ENCODE data around the gene CMIP.

Gene CMIP

DNA sequence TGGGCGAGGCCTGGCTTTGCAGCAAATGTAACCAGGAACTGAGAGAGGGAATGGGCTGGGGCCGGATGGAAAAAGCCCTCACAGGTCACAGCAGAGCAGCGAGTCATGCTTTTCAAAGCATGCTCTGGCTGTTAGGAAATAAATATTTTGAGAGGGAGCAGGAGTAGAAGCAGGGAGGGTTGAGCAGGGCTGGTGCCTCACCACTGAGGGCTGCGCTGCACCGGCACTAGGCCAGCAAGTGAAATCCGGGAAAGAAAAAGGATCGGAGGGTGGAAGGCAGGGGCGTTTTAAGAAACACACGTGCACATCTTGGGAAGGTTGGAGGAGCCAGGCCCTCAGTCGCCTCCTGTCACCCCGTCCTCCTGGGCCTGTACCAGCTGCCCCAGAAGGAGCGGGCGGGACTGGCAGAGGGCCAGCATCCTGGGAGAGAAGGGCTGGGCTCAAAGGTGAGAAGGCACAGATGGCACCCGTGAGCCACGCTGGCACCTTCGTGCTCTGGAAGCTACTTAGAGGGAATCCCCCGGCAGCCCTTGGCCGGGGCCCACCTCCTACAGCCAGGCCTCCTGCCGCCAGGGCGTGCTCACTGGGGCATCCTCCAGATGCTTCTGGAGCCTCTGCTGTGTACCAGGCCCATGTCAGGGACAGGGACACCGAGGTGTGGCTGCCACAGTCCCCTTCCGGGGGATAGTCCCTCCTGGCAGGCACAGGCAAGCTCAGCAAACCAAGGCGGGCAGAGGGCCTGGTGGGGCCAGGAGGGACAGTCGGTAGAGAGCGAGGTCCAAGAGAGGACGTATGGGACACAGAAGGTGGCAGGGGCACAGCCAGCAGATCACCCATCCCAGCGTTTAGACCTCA, 263.0 kb downstream of the CMIP start:
- peaks cover 0 to 18% (median 7%) of the 10 kb centered on the region in 4 experiments for H3K4me1 ChIP-seq (ENCODE audit: control extremely low read depth in 1 of 4, control insufficient read depth in 4 of 4, insufficient read depth in 4 of 4, low read length in 3 of 4)
- no peaks in the 10 kb centered on the region for H3K9me3 ChIP-seq (ENCODE audit: control extremely low read depth in 1 of 5, control insufficient read depth in 4 of 5, insufficient read depth in 2 of 5, low read depth in 1 of 5, low read length in 4 of 5)
- 99% methylated on average over 23 of the region's 27 CpGs for WGBS (ENCODE audit: insufficient coverage)
- H3K27ac ChIP-seq (ENCODE audit: insufficient read depth in 1 of 2, low read depth in 1 of 2, low read length in 2 of 2, poor library complexity in 1 of 2, severe bottlenecking in 2 of 2): peak overlapping the region in 1 of 2 experiments; percentile 14
- no peak overlapping the region for H3K4me3 ChIP-seq (ENCODE audit: control insufficient read depth in 1 of 7, extremely low read depth in 1 of 7, insufficient read depth in 4 of 7, low read depth in 2 of 7, low read length in 6 of 7)
- POLR2A ChIA-PET: no interaction called here
- no peak for DNase-seq
- H3K27me3 ChIP-seq (replicated peaks in 2 of 5; ENCODE audit: control insufficient read depth in 4 of 5, insufficient read depth in 5 of 5, low read length in 4 of 5): no peaks in the 10 kb centered on the region
- CTCF ChIA-PET: interaction anchor here (2.2 to 3.6 kb wide), 2 partner anchors 10 to 11 kb away, joined by 9 to 12 read pairs; no protein-coding TSS in a partner anchor
- peaks cover 20 to 65% (median 36%) of the 10 kb centered on the region in 4 experiments for H3K36me3 ChIP-seq (ENCODE audit: control insufficient read depth in 4 of 4, insufficient read depth in 4 of 4, low read length in 3 of 4)

DNA sequence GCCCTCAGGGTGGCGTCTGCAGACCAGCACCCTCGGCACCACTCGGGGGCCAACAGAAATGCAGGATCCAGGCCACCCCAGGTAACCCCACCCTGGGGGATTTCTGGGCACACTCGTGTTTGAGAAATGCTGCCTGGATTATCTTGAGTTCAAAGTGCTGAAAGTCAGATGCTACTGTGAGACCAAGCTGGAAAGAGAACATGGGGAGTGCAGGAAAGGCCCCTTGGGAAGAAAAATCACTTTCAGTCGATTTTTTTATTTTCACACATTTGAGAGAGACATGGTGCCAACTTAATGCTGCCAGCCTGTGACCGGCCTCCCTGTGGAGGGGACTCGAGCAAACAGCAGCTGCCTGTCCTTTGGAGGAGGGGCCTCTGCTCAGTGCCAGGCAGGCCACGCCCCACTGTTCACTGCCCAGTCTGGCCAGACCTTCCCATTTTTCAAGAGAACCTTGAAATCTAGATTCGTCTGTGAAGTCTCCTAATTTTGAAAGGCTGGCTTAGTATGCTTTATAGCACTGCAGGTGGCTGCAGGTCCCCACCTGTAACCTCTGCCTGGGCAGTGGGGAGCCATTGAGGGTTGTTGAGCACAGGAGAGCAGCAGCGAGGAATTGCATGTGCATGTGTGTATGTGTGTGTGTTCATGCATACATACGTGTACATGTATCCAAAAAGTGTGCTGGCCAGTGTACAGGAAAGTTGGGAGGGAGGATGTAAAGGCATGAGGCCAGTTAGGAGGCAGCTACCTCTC, 263.8 kb downstream of the CMIP start:
- Histone ChIP-seq H3K27ac (ENCODE audit: insufficient read depth in 1 of 2, low read depth in 1 of 2, low read length in 2 of 2, poor library complexity in 1 of 2, severe bottlenecking in 2 of 2) (peak overlapping the region in 1 of 2 experiments; percentile 14), H3K4me3 (ENCODE audit: control insufficient read depth in 1 of 7, extremely low read depth in 1 of 7, insufficient read depth in 4 of 7, low read depth in 2 of 7, low read length in 6 of 7) (no peak overlapping the region), H3K4me1 (ENCODE audit: control extremely low read depth in 1 of 4, control insufficient read depth in 4 of 4, insufficient read depth in 4 of 4, low read length in 3 of 4) (peaks cover 0 to 18% (median 7%) of the 10 kb centered on the region in 4 experiments), H3K36me3 (ENCODE audit: control insufficient read depth in 4 of 4, insufficient read depth in 4 of 4, low read length in 3 of 4) (peaks cover 19 to 57% (median 34%) of the 10 kb centered on the region in 4 experiments), H3K9me3 (ENCODE audit: control extremely low read depth in 1 of 5, control insufficient read depth in 4 of 5, insufficient read depth in 2 of 5, low read depth in 1 of 5, low read length in 4 of 5) (no peaks in the 10 kb centered on the region), H3K27me3 (replicated peaks in 2 of 5; ENCODE audit: control insufficient read depth in 4 of 5, insufficient read depth in 5 of 5, low read length in 4 of 5) (no peaks in the 10 kb centered on the region)
- ChIA-PET CTCF (interaction anchor here (0.7 to 3.6 kb wide), 2 partner anchors 11 to 86 kb away, joined by 3 to 12 read pairs; no protein-coding TSS in a partner anchor), POLR2A (no interaction called here)
- DNase-seq: no peak
- WGBS (ENCODE audit: insufficient coverage): 90% methylated on average over 11 of the region's 11 CpGs

DNA sequence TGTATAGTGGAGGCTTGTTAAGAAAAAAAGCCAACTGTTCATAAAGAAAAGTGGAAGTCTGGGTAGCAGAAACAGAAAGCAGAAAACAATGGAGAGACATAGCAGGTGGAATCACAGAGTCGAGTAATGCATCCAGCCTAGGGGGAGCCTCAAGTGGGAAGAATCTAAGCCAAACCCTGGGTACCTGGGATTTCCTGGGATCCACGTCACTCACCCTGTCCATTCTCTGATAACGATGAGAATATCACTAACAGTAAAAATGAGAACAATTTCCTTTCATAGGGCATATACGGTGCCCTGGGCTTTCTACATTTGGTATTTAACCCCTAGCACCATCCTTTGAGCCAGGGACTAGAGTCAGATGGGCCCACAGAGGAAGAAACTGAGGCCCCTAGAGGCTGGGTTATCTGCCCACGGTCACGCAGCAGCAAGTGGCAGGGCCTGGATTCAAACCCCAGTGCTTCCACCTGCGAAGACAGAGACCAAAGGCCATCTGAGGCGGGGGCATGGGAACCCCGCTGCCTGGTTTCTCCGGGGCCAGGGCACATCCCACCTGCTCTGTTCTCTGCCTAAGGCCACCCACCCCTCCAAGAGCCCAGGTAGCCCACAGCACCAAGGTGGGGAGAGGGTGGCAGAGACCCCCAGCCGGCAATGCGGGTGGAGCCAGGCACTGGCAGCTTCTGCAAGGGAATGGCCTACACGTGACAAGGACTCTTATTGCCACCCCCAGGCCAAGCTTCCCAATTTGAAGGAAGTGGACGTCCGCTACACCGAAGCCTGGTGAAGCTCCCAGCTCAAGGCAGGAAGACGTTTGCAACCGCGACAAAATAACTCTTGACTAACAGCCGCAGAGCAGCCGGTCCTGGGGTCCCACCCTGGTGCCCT, 264.6 kb downstream of the CMIP start:
- Histone ChIP-seq H3K4me3 (ENCODE audit: control insufficient read depth in 1 of 7, extremely low read depth in 1 of 7, insufficient read depth in 4 of 7, low read depth in 2 of 7, low read length in 6 of 7) (no peak overlapping the region), H3K9me3 (ENCODE audit: control extremely low read depth in 1 of 5, control insufficient read depth in 4 of 5, insufficient read depth in 2 of 5, low read depth in 1 of 5, low read length in 4 of 5) (no peaks in the 10 kb centered on the region), H3K27ac (ENCODE audit: insufficient read depth in 1 of 2, low read depth in 1 of 2, low read length in 2 of 2, poor library complexity in 1 of 2, severe bottlenecking in 2 of 2) (no peak overlapping the region), H3K4me1 (ENCODE audit: control extremely low read depth in 1 of 4, control insufficient read depth in 4 of 4, insufficient read depth in 4 of 4, low read length in 3 of 4) (peaks cover 0 to 18% (median 7%) of the 10 kb centered on the region in 4 experiments), H3K27me3 (replicated peaks in 2 of 5; ENCODE audit: control insufficient read depth in 4 of 5, insufficient read depth in 5 of 5, low read length in 4 of 5) (no peaks in the 10 kb centered on the region), H3K36me3 (ENCODE audit: control insufficient read depth in 4 of 4, insufficient read depth in 4 of 4, low read length in 3 of 4) (peaks cover 17 to 52% (median 33%) of the 10 kb centered on the region in 4 experiments)
- 87% methylated on average over 12 of the region's 21 CpGs for WGBS (ENCODE audit: insufficient coverage)
- ChIA-PET CTCF (interaction anchor here (0.7 to 3.6 kb wide), 8 partner anchors 10 to 133 kb away, joined by 3 to 12 read pairs (median 4); no protein-coding TSS in a partner anchor), POLR2A (no interaction called here)
- DNase-seq: no peak

DNA sequence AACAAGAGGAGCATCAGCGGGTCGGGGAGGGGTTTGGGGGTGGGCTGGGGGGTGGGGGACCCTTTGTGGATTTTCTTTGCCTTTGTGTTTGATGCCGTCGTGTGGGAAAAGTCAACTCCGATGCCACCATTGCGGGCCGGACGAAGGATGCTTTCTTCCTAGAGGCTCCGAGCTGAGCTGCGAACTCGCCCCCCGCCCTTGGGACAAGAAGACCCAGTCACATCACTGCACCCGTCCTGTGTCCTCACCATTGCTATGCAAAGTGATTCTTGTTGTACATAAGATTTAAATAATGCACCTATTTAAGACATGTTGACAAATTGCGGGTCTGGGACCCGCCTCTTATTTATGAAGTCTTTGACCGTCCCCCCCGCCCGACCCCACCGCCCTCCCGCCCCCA, 265.4 kb downstream of the CMIP start:
- no peak for DNase-seq
- Histone ChIP-seq H3K36me3 (ENCODE audit: control insufficient read depth in 4 of 4, insufficient read depth in 4 of 4, low read length in 3 of 4) (peaks cover 15 to 47% (median 29%) of the 10 kb centered on the region in 4 experiments), H3K4me3 (ENCODE audit: control insufficient read depth in 1 of 7, extremely low read depth in 1 of 7, insufficient read depth in 4 of 7, low read depth in 2 of 7, low read length in 6 of 7) (no peak overlapping the region), H3K27ac (ENCODE audit: insufficient read depth in 1 of 2, low read depth in 1 of 2, low read length in 2 of 2, poor library complexity in 1 of 2, severe bottlenecking in 2 of 2) (no peak overlapping the region), H3K4me1 (ENCODE audit: control extremely low read depth in 1 of 4, control insufficient read depth in 4 of 4, insufficient read depth in 4 of 4, low read length in 3 of 4) (peaks cover 0 to 18% (median 7%) of the 10 kb centered on the region in 4 experiments), H3K27me3 (replicated peaks in 2 of 5; ENCODE audit: control insufficient read depth in 4 of 5, insufficient read depth in 5 of 5, low read length in 4 of 5) (no peaks in the 10 kb centered on the region), H3K9me3 (ENCODE audit: control extremely low read depth in 1 of 5, control insufficient read depth in 4 of 5, insufficient read depth in 2 of 5, low read depth in 1 of 5, low read length in 4 of 5) (no peaks in the 10 kb centered on the region)
- 96% methylated on average over 10 of the region's 20 CpGs for WGBS (ENCODE audit: insufficient coverage)
- CTCF ChIA-PET: interaction anchor here (1.0 to 3.6 kb wide), 7 partner anchors 9 to 132 kb away, joined by 3 to 12 read pairs (median 4); no protein-coding TSS in a partner anchor
- POLR2A ChIA-PET: no interaction called here

DNA sequence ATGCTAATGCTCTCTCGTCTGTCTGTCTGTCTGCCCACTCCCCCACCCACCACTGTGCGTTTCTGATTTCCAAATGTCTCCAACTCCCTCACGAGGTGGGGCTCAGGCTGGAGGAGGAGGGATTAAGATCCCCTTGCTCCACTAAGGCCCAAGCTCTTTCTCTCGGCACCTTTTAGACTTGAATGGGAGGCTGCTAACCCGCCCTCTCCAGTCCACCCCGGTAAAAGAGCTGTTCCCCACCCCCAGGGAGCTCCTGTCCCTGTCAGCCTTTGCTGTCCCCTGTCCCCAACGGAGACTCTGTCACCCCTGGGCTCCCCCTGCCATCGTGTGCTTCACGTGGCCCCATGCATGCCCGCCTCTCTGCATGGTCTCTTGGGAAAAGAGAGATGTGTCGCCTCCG, 266.0 kb downstream of the CMIP start:
- no peak for DNase-seq
- 93% methylated on average over 5 of the region's 12 CpGs for WGBS (ENCODE audit: insufficient coverage)
- POLR2A ChIA-PET: interaction anchor here (0.6 kb wide), 1 partner anchor 86 kb away, joined by 9 read pairs; no protein-coding TSS in a partner anchor
- Histone ChIP-seq H3K36me3 (ENCODE audit: control insufficient read depth in 4 of 4, insufficient read depth in 4 of 4, low read length in 3 of 4) (peaks cover 9 to 42% (median 24%) of the 10 kb centered on the region in 4 experiments), H3K4me1 (ENCODE audit: control extremely low read depth in 1 of 4, control insufficient read depth in 4 of 4, insufficient read depth in 4 of 4, low read length in 3 of 4) (peaks cover 0 to 18% (median 7%) of the 10 kb centered on the region in 4 experiments), H3K4me3 (ENCODE audit: control insufficient read depth in 1 of 7, extremely low read depth in 1 of 7, insufficient read depth in 4 of 7, low read depth in 2 of 7, low read length in 6 of 7) (no peak overlapping the region), H3K27me3 (replicated peaks in 2 of 5; ENCODE audit: control insufficient read depth in 4 of 5, insufficient read depth in 5 of 5, low read length in 4 of 5) (no peaks in the 10 kb centered on the region), H3K9me3 (ENCODE audit: control extremely low read depth in 1 of 5, control insufficient read depth in 4 of 5, insufficient read depth in 2 of 5, low read depth in 1 of 5, low read length in 4 of 5) (no peaks in the 10 kb centered on the region), H3K27ac (ENCODE audit: insufficient read depth in 1 of 2, low read depth in 1 of 2, low read length in 2 of 2, poor library complexity in 1 of 2, severe bottlenecking in 2 of 2) (no peak overlapping the region)
- CTCF ChIA-PET: interaction anchor here (1.2 to 3.6 kb wide), 7 partner anchors 8 to 132 kb away, joined by 4 to 12 read pairs (median 5); no protein-coding TSS in a partner anchor

DNA sequence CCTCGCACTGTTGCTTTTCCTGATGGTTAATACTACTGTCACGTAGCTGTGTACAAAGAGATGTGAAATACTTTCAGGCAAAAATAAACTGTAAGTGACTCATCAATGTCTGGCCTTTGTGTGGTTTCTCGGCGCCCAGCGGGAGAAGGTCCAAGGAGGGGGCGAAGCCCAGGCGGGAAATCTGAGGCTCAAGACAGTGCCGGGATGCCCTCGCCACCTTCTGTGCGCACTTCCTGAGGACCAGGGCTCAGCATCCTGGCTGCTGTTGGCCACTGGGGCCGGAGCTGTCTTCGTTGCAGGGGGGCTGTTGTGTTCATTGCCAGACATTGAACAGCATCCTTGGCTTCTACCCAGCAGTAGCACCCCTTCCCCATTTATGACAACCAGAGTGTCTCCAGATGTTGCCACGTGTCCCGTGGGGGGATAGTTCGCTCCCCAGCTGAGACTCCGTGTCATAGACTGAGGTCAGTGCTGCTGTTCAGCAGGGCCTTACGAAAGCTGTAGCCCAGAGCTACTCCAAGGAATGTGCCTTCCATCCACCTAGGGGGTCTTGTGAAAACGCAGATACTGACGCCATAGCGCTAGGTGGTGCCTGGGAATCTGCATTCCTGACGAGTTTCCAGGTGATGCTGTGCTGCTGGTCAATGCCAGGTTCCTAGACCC, 267.2 kb downstream of the CMIP start:
- peak in 2 of 3 donors; percentile 73 to 79 for DNase-seq
- Histone ChIP-seq H3K27me3 (replicated peaks in 2 of 5; ENCODE audit: control insufficient read depth in 4 of 5, insufficient read depth in 5 of 5, low read length in 4 of 5) (no peaks in the 10 kb centered on the region), H3K4me3 (ENCODE audit: control insufficient read depth in 1 of 7, extremely low read depth in 1 of 7, insufficient read depth in 4 of 7, low read depth in 2 of 7, low read length in 6 of 7) (no peak overlapping the region), H3K9me3 (ENCODE audit: control extremely low read depth in 1 of 5, control insufficient read depth in 4 of 5, insufficient read depth in 2 of 5, low read depth in 1 of 5, low read length in 4 of 5) (no peaks in the 10 kb centered on the region), H3K27ac (ENCODE audit: insufficient read depth in 1 of 2, low read depth in 1 of 2, low read length in 2 of 2, poor library complexity in 1 of 2, severe bottlenecking in 2 of 2) (no peak overlapping the region), H3K36me3 (ENCODE audit: control insufficient read depth in 4 of 4, insufficient read depth in 4 of 4, low read length in 3 of 4) (peaks cover 5 to 30% (median 17%) of the 10 kb centered on the region in 4 experiments), H3K4me1 (ENCODE audit: control extremely low read depth in 1 of 4, control insufficient read depth in 4 of 4, insufficient read depth in 4 of 4, low read length in 3 of 4) (peaks cover 0 to 18% (median 7%) of the 10 kb centered on the region in 4 experiments)
- ChIA-PET CTCF (interaction anchor here (0.6 to 4.2 kb wide), 11 partner anchors 9 to 341 kb away, joined by 3 to 26 read pairs (median 5); no protein-coding TSS in a partner anchor), POLR2A (interaction anchor here (0.6 kb wide), 1 partner anchor 39 kb away, joined by 3 read pairs; no protein-coding TSS in a partner anchor)
- WGBS (ENCODE audit: insufficient coverage): 57% methylated on average over 20 of the region's 21 CpGs

Measured in common myeloid progenitor, CD34-positive (primary cell).